Metanephros (tissue), 1 donor: Measurements from ENCODE around the gene PRR23A. TPM values are rescaled to one million over a fixed set of nuclear protein-coding genes. Genes with fewer than 3 reads are reported as not detected.

Source experiments
- total RNA-seq: library from RNA; depleted of rRNA; stranded (reverse); fragments of >200 nt; gene quantifications from one replicate; pipeline ENCODE4 v1.2.3, GENCODE V29; 2014

Gene PRR23A
- not detected for total RNA-seq

GRCh38 chr3:139006051-139006716, at the start of gene PRR23A:
Gene PRR23A, minus strand, starts transcription at chr3:139006268. Its CDS starts 0 bp downstream, at chr3:139006268.

GRCh38 chr3:139044366-139045210, 38.5 kb upstream of the PRR23A start, which contains the start of gene PRR23C:
Gene PRR23C, minus strand, starts transcription at chr3:139044892. Its CDS starts 272 bp downstream, at chr3:139044620.

GRCh38 chr3:139020868-139021234, 14.8 kb upstream of the PRR23A start, which contains the start of gene PRR23B:
Gene PRR23B, minus strand, starts transcription at chr3:139020926. Its CDS starts 265 bp downstream, at chr3:139020661.

Other genes starting within 250 kb of the PRR23A start
- gene PIK3CB, start 171.3 kb downstream of the PRR23A start, total RNA-seq = 23.1 TPM
- gene FOXL2, start 59.1 kb downstream of the PRR23A start, total RNA-seq = not detected
- not detected for gene FOXL2NB, start 59.1 kb downstream of the PRR23A start, total RNA-seq
- gene PRR23B, start 14.7 kb upstream of the PRR23A start, total RNA-seq = not detected
- gene PRR23C, start 38.6 kb upstream of the PRR23A start, total RNA-seq = not detected